D721Med (cell line): ENCODE results near the gene SYK.
A peak's percentile ranks its signal among the peaks of the same experiment; 100 is the strongest.

Experiments
- DNase-seq: peaks from one replicate; pipeline ENCODE4 v3.0.0; 2011; ENCODE audit warnings: low spot score; ENCODE audit not compliant: insufficient read length
- FAIRE-seq: peaks from 2 replicates; lab custom pipeline; 2011; peaks lifted over from hg19 to GRCh38; lab: Jason Lieb, UNC
- CTCF ChIP-seq: IDR thresholded peaks from 2 replicates; pipeline ENCODE4 v1.5.1; 2012; ENCODE audit warnings: mild to moderate bottlenecking, control low read depth; ENCODE audit not compliant: insufficient read depth; ENCODE audit errors: missing control alignments

SYK gene

GRCh38 chr9:90841213-90841612 lies 39.6 kb downstream of the SYK start:
- TF ChIP-seq CTCF, result no peak
- peak; percentile 83 for FAIRE-seq
- no peak for DNase-seq

- TF ChIP-seq CTCF, result no peak
- peak; percentile 64 for FAIRE-seq
- DNase-seq, result no peak
Observed at GRCh38 chr9:90841615-90842014, 40.0 kb downstream of the SYK start.

GRCh38 chr9:90842176-90842777 lies 40.7 kb downstream of the SYK start:
- FAIRE-seq, result no peak
- DNase-seq, result no peak
- no peak for TF ChIP-seq CTCF

GRCh38 chr9:90842996-90843395 lies 41.4 kb downstream of the SYK start:
- TF ChIP-seq CTCF, result no peak
- DNase-seq, result no peak
- no peak for FAIRE-seq

GRCh38 chr9:90843525-90843924 lies 41.9 kb downstream of the SYK start:
- no peak for TF ChIP-seq CTCF
- no peak for FAIRE-seq
- no peak for DNase-seq

- FAIRE-seq, result no peak
- no peak for DNase-seq
- no peak for TF ChIP-seq CTCF
Observed at GRCh38 chr9:90844326-90844725, 42.7 kb downstream of the SYK start.

GRCh38 chr9:90846770-90847419 lies 45.3 kb downstream of the SYK start:
- FAIRE-seq (no peak), DNase-seq (no peak)
- no peak for TF ChIP-seq CTCF
